GM18511 (cell line): ENCODE measurements around the gene HSPB7.
"Not testable (repeated sequence)": the region's sequence is repeated elsewhere in the genome, so short reads cannot be mapped to it uniquely, and the experiment has no call there.

Experiments used
- ATAC-seq: cut with Tn5 transposase; IDR thresholded peaks from one replicate; pipeline ENCODE4 v1.9.1; 2021; ENCODE audit warnings: mild to moderate bottlenecking, moderate library complexity; ENCODE audit not compliant: unreplicated experiment

HSPB7 gene

DNA sequence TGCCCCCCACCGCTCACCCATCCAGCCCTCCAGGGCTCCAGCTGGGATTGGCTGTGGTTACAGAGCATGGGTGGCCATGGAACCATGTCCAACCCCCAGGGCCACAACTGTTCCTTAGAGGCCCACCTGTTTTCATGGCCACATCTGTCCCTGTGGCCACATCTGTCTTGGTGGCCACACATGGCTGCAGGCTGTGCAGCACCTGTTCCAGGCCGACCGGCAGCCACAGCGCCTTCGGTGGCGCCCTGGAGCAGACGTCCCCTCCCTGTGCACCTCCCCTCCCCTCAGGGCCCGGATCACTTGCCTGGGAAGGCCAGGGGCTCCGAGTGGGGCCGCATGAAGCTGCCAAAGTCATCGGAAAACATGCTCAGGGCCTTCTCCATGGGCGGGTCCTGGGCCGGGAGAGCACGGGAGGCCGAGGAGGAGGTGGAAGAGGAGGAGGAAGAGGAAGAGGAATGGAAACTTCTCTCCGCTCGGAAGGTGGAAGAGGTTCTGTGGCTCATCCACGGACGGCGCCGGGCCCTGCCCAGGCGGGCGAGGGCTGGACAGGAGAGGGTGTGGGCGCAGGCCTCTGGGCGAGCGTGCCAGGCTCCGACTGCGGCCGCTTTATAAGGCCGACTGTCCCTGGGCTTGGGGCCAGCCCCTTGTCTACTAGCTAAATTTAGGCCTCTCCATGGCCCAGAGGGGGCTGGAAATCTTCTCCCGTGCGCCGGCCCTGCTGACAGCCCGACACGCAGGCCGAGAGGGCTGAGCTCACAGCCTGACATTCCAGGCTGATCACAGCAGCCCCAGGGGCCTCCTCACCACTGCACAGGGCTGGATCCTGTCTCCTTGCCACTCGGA is at the start of gene HSPB7:
HSPB7 (minus strand) TSS at position 583 of the 843 bp plus-strand sequence; CDS start at position 503, 80 bp downstream.
- no peak for ATAC-seq

DNA sequence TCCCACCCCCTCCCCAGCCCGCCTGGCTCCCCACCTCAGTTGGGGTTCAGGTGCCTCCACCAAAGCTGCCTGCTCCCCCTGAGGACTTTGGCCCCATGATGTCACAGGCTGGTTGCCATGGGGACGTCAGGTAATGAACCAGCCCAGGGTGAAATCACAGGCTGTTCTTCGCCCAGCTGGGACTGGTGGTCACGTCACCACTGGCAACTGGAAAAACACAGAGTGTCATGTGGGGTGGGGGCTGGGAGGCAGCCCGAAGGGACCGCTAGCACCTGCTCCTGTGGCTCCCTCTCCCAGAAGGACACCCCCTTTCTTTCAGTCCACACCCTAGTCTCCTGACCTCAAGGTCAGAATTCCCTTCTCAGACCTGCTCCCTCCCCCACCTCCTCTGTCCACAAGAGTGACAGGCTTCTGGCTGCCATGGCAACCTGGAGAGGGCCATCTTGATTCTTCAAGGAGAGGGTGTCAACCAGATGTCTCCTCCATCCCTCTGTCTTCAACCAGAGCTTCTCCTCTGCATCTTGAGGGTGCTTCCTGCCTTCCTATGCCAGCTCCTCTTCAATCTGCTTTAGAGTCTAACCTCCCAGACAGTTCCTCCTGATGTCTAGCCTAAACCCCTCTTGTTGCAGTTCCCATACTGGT is 49.4 kb upstream of the HSPB7 start:
- ATAC-seq: no peak

DNA sequence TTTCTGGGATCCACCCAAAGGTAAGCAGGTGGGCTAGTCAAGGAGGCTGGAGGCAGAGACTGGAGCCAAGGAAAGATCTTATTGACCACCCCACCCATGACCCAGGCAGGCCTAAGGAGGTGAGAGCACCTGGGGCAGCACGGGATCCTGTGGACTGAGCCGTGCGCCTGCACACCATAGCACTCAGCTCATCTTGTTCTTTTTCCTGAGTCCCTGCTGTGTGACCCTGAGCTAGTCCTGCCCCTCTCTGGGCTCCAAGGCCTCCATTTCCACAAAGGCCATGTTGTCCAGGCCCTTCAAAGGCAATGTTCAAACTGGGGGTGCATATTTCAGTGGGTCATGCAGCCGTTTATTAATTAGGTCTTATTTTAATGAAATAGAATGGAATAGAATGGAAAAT is 48.4 kb upstream of the HSPB7 start:
- no peak for ATAC-seq

DNA sequence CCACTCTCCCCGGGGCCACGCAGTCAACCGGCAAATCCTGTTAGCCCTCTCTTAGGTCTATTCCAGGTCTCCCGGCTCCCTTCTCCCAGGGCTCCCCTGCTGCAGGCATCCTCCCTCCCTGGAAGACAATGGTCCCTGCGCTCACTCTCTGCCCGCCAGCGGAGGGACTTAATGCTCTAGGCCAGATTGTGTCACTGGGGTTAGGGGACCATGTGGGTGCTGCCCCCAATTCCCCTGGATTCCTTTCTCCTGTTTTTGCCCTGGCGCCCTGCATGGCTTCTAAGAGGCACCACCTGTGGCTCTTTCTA is 47.4 kb upstream of the HSPB7 start:
- ATAC-seq: no peak

DNA sequence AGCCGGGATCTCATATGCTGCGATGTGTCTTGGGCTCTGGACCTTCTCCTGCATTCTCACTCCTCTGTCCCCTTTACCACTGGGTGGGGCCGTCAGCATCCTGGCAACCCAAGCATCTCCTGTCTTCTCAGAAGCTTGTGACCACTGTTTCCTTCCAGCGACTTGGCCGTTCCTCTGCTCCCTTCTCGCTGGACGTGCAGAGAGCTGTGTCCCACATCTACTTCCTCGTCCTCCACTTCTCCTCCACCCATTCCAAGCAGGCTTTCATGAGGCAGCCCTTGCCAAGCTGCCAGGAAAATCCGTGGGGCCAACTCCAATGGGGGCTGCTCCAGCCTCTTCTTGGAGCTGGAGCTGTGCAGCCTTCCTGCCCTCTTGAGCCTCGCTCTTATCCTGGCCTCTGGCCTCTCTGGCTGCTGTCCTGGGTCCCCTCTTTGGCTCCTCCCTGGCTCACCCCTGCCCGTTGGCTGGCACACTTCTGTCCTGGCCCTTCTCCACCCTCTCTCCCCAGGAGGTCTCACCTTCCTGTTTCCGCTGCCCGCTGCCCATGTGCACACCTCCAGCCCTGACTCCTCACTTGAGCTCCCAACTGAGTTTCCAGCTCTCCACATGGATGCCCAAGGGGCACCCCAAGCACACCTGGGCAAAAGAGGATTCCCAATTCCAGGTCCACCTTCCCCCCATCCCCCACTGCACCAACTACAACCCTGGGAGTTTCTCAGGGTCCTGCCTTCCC is 46.9 kb upstream of the HSPB7 start:
- ATAC-seq: no peak

DNA sequence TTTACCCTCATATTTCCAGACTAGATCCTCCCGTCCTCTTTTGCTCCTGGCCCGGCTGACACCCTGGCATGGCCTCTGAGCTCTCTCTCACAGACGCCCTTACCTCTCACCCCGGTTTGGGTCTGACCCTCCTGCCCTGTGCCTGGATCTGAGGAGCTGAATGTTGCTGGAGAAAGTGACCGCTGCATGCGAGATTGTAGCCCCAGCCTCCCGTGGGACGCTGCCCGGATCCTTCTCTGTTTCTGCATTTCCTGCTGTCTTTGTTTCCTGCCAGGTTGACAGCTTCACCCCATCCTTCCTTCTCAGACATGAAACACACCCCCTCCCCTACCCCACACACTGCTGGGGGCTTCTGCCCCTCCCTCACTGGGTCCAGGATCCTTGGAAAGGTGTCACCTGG is 46.1 kb upstream of the HSPB7 start:
- no peak for ATAC-seq

DNA sequence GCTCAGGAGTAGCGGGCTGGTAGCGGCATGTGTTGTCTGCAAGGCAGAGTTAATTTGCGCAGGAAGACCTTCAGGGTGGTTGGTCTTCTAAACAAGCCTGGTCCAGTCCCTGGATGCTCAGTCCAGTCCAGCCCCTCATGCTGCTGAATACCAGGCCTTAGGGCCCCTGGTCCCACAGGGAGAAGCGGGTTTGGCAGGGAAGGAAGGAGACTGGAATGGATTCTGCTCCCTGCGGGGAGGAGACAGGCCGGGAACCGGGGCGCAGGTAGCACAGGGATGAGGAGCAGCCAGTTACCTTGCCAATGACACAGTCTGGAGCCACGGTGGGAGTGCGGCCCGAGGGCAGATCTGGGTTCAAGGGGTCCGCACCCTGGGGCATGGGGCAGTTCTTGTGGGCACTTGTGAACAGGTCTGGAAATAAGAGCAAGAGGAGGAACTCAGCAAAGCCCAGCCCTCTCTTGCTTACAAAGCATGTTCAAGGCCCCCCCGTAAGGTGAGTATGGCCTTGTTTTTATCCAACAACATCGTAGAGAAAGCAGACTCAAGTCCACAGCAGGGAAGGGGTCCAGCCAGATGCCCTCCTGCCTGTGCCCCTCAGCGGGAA is 45.5 kb upstream of the HSPB7 start:
- no peak for ATAC-seq

DNA sequence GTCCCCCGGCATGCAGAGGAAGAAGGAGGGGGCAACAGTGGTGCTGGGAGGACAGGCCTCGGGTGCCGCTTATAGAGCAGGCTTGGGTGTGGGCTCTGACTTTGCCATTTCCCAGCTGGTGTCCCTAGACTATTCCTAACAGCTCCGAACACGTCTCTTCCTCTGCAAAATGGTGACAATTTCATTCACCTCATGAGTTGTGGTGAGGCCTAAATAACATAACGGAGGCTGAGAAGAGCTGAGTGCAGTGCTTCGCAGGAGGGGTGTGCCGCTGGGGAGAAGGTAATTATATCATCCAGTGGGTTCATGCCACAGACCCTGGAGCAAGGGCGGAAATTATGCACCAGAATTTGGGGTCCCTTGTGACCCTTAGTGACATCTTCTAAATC is 44.8 kb upstream of the HSPB7 start:
- ATAC-seq: not testable (repeated sequence)

DNA sequence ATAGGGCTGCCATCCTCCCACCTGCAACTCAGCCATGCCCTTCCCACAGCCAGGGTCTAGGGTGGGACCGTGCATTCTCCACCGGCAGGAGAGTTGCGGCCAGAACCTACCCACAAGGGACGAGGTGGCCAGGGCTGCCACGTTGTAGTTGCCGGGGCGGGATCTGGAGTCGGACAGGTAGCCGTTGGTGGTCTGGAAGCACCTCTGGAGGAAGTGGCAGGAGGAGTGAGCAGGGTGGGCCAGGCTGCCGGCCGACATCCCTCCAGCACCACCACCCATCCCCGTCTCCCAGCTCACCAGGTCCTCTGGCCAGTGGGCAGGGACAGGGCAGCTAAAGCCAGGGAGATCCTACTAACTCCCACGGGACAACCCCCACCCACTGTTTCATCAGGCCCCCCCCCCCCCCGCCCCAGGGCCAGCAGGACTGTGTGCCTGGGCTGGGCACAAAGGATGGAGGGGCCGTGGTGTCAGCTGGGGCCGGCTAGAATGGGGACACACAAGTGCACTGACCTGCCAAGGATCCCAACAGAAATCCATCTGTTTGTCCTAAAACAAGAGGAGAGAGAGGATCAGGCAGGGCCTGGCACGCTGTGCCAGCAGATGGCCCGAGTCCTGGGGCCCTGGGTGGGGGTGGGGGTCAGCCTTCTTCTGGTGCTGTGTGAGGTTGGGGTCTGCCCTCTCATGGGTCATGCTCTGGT is 44.3 kb upstream of the HSPB7 start:
- ATAC-seq: not testable (repeated sequence)

DNA sequence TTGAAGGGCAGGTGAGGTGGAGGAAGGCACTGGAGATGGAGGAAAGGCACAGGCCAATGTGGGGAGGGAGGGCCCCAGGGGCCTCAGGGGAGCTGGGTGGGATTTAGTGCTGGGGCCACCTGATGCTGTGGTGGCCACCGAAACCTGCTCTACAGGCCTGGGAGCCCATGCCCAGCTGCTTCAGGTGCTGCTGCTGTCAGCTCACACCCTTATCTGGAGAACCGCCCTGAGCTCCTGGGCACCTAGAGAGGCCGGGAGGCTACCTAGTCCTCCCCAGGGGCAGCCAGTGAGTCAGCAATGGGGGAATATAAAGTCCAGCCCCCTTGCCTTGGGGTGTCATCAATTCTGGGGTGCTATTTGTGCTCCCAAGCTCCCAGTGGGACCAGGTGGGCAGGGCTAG is 43.4 kb upstream of the HSPB7 start:
- ATAC-seq: no peak

DNA sequence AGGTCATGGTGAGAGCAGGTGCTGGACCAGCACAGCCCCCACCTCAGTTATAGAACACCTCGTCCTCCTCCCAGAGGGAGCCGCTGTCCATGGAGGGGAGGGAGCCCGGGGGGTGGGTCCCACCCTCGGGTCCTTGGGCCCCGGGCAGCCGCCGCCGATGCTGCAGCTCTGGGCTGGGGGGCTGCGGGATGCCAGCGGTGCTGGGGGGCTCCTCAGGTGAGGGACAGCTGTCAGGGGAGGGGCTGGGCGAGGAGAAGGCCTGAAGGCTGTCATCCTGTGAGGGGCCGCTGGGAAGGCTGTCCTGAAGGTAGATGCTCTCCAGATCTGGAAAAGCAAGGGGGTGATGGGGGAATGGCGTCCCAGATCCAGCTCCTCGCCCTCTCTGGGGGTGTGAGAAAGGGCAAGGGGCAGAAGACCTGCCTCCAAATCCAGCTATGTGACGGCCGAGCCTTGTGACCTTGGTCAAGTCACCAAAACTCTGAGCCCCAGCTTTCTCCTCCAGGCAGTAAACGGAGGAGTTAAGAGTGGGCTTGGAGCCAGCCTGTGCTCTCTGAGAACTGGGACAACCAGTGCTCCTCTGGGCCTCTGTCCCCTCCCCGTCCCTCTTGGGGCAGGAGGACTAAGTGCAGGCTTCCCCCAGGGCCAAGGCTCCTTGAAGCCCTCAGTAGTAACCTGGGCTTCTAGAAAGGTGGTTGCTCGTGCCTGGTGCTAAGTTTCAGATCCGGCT is 40.7 kb upstream of the HSPB7 start:
- ATAC-seq: not testable (repeated sequence)

DNA sequence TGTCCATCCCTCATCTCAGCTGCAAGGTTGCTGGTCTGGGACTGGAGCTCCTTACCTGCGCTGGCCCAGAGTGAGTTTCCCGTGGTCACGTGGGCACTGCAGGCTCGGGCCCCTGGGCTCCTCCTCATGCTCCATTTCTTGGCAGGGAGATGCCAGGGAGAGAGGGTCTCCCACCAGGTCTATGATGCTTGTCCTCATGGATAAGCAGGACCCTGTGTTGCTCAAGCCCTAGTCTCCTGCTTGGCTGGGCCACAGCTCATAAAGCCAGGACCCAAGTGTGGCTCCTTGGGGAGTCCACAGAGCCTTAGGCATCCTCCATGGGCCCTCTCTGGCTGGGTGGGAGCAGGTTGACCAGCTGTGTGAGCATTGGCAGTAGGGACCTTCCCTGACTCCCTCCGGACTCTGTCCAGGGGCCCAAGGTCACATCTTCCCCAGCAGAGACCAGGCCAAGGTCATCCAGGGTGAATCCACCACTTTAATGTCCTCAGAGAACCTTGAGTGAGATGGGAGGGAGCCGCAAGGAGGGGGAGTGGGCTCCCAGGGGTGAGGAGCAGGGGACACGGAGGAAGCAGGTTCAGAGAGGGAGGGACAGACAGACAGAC is 39.6 kb upstream of the HSPB7 start:
- not testable (repeated sequence) for ATAC-seq

DNA sequence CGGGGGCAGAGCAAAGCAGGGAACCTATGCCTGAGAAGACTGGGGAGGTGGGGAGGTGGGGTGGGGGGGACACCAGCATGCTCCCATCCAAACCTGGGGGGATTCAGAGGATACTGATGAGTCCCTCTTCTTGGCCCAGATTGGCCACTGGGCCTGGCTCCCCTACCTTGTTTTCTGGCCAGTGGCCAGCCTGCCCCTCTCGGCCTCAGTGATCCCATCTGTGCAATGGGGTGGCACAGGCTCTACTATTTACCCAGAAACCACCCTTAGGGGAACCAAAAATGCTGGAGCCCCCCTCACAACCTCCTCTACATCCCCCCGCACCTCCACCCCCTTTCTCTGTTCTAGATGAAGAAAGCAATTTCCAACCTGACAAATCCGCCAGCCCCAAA is 38.7 kb upstream of the HSPB7 start:
- ATAC-seq: not testable (repeated sequence)

DNA sequence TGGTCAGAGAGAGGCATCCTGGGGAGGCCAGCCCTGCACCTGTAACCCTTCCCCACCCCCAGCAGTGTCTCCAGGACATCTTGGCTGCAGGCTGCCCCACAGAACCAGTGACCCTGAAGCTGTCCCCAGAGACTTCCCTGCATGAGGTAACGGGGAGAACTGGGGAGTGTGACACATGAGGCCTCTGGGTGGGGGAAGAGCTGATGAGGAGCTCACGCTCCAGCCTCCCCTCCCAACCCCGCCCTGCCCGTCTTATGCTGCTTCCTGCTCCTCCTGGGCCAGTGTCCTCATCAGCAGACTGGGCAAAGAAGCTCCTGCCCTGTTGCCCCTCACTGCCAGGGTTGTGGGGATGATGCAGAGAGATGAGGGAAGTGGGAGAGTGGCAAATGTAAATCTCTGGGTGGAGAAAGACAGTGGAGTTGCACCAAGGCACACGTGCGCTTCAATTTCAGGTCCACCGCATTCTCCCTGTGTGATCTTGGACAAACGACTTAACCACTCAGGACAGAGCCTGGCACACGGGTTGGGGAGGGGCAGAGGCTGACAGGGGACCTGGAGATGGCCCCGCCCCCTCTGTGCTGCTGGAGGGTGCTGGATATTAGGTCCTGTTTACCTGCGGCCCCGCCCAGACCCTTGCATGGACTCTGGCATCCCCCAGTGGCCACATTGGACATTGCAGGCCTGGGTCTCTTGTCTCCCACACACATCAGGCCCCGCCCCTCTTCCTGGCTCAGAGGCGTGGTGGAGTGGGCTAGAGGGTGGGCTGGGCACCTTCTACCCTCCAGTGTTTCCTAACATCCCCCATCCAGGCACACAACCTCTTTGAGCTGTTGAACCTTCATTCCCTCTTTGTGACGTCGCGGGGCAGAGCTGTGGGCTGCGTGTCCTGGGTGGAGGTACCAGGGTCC is 38.0 kb upstream of the HSPB7 start:
- ATAC-seq: peak; percentile 77

DNA sequence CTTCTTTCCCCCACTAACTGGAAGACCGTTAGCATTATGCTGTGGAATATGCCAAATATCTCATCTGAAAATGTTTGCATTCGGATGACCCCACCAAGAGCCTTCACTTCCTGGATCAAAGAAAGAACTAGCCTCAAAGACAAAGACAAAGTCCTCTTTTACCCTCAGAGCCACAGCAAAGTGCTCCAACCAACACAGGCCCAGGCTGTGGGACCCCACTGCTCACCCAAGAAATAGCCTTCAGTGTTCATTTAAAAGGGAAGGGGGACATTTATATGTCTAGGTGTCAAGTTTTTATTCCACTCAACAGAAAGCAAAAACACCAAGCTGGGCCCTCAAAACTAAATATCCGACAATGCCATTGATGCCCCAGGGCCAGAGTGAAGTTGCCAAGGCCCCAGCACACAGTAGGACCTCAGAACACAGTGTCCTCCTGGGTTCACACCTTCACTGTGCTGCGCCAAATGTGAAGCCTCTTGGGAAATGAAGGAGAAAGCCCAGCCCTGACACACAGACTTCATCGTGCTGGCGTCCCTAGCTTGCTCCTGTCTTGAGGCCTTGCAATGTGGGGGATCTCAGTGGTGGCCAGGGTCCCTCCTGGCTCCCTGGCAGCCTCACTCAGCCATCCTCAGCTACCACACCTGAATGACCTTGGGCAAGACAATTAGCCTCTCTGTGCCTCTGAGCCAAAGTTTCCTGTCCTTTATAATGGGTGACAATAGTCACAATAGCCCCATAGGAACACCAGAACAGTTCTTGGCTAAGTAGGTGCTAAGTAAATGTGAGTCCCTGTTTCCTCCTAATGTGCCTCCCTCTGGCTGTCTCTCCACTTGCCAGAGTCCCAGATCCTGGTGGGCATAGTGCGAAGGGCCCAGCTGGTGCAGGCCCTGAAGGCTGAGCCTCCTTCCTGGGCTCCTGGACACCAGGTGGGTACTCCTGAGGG is 37.0 kb upstream of the HSPB7 start:
- no peak for ATAC-seq

DNA sequence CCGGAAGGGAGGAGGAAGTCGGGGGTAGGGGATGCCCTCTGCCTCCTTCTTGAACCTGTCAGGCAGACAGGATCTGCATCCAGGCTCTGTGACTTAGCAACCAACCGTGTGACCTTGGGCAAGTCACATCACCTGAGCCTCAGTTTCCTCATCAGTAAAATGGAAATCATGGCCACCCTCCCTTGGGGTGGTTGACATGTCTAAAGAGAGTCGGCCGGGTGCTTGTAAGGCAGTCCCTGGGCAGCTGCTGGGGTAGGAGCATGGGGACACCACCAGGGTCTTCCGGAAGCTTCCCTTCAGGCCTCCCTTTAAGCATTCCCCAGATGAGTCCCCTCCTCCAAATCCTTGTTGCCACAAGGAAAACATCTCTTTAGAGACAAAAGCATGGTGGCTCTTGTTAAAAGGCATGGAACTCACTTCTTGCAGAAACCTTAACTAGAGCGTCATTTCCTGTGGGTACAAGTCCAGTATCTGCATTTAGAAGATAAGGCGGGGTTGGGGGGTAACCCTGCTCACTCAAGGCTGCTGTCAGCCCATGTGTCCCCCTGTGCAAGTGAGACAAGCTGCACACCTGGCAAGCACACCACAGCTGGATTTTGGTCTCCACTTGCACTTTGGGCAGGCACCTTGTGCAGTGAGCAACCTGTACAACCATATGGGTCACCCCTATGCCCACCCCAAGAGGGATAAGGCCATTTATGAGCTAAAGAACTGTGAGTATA is 36.1 kb upstream of the HSPB7 start:
- no peak for ATAC-seq

DNA sequence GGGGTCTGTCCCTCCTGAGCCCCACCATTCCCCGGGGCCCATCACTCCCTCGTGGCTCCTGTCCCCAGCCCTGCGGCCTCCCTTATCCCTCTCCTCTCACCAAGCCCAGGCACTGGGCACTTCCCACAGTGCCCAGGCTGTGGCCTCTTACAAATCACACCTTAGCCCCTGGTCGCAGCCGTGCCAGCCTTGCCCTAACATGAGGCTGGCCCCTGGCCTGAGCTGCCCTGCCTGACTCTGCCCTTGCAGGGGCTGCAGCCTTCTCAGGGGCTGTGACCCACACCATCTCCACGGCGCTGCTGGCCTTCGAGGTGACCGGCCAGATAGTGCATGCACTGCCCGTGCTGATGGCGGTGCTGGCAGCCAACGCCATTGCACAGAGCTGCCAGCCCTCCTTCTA is 34.1 kb upstream of the HSPB7 start:
- not testable (repeated sequence) for ATAC-seq
